Thymus (tissue), 11 donors: Measurements from ENCODE around the gene MAP3K14. TPM values are rescaled to one million over a fixed set of nuclear protein-coding genes. Genes with fewer than 3 reads are reported as not detected.

Source experiments
- DNase-seq, 9 donors: peaks; one replicate each; pipeline ENCODE4 v3.0.0-alpha.2; 2013; ENCODE audit warnings: low spot score in 9 of 9, low read depth in 6 of 9, missing footprints in 1 of 9
- H3K27ac ChIP-seq, 2 donors: one replicate each; pipeline ENCODE4 v1.5.1; 2013; ENCODE audit warnings: control low read depth in 1 of 2, low read depth in 1 of 2, low read length in 1 of 2, mild to moderate bottlenecking in 1 of 2, moderate library complexity in 1 of 2
- H3K27me3 ChIP-seq, 2 donors: one replicate each; pipeline ENCODE4 v1.5.1; 2013; ENCODE audit warnings: low read length in 1 of 2; ENCODE audit not compliant: control insufficient read depth in 2 of 2, insufficient read depth in 1 of 2
- H3K36me3 ChIP-seq, 2 donors: one replicate each; pipeline ENCODE4 v1.5.1; 2013; ENCODE audit warnings: low read length in 1 of 2, mild to moderate bottlenecking in 1 of 2, moderate library complexity in 1 of 2; ENCODE audit not compliant: control insufficient read depth in 2 of 2, insufficient read depth in 2 of 2
- H3K4me1 ChIP-seq, 2 donors: one replicate each; pipeline ENCODE4 v1.5.1; 2013; ENCODE audit warnings: low read length in 2 of 2; ENCODE audit not compliant: control insufficient read depth in 2 of 2, insufficient read depth in 2 of 2
- H3K4me3 ChIP-seq, 2 donors: one replicate each; pipeline ENCODE4 v1.5.1; 2013; ENCODE audit warnings: low read length in 2 of 2, control low read depth in 1 of 2, mild to moderate bottlenecking in 1 of 2
- H3K9me3 ChIP-seq, 2 donors: one replicate each; pipeline ENCODE4 v1.5.1; 2013; ENCODE audit warnings: low read length in 1 of 2, mild to moderate bottlenecking in 1 of 2; ENCODE audit not compliant: control insufficient read depth in 2 of 2, insufficient read depth in 1 of 2
- WGBS: extraction: QIAGEN DNeasy Blood & Tissue Kit; methylation state at CpG from one replicate; pipeline ENCODE4 v1.1.7; 2013; 5-methylcytosine and 5-hydroxymethylcytosine counted together
- polyA plus RNA-seq: library from polyadenylated mRNA; stranded (reverse); fragments of 200-250 nt; gene quantifications from one replicate; pipeline ENCODE4 v1.2.3, GENCODE V29; 2013
- total RNA-seq: library from RNA; stranded (reverse); fragments of 120-200 nt; gene quantifications from one replicate; pipeline ENCODE4 v1.2.4, GENCODE V29; 2013
- donor health status: healthy.

Gene MAP3K14
- total and polyA plus RNA-seq, 2 donors = 9.7 to 21.8 TPM

DNA sequence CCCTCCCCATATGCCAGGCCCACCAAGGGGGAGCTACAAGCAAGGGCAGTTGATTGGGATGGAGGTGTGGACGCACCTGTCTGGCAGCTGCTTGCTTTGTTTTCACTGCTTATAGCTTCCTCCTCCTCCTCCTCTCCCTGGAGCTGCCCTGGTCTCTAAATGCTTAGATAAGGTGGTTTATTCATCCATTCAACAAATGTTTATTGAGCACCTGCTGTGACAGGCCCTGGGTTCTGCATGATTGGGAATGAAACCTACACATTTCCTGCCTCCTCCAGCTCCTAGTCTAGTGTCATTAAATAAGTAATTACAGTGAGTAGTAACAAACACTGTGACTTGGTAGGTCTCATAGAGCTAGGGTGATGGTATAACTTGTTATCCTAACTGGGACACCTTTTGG, 17.4 kb upstream of the MAP3K14 start:
- no peak overlapping the region for H3K27ac ChIP-seq
- H3K4me1 ChIP-seq = peaks cover 0 to 15% of the 10 kb centered on the region in 2 donors
- DNase-seq = no peak
- H3K27me3 ChIP-seq = no peaks in the 10 kb centered on the region
- no peaks in the 10 kb centered on the region for H3K36me3 ChIP-seq
- H3K4me3 ChIP-seq = no peak overlapping the region
- WGBS = 95% methylated on average over 1 of the region's 1 CpG
- peaks cover 0 to 3% of the 10 kb centered on the region in 2 donors for H3K9me3 ChIP-seq

DNA sequence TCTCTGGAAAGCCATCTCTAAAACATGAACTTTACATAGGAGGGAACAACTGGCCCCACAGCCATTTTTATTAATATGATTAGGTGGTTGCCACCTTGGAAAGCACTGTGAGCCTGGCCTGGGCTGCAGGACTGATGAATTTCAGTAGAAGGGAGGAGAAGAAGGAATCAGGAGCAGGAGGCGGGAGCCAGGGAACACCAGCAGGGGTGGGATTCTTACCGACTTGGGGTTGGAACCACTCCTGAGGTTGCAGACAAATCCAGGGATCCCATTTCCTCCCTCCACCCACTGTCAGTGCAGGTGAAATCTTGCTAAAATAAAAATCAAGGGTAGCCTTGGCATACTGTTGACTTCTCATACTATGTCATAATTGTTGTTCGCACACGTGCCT, 16.9 kb upstream of the MAP3K14 start:
- H3K27ac ChIP-seq = no peak overlapping the region
- no peak for DNase-seq
- H3K9me3 ChIP-seq = peaks cover 0 to 3% of the 10 kb centered on the region in 2 donors
- peaks cover 0 to 15% of the 10 kb centered on the region in 2 donors for H3K4me1 ChIP-seq
- no peaks in the 10 kb centered on the region for H3K27me3 ChIP-seq
- no peaks in the 10 kb centered on the region for H3K36me3 ChIP-seq
- H3K4me3 ChIP-seq = no peak overlapping the region
- 98% methylated on average over 4 of the region's 4 CpGs for WGBS

DNA sequence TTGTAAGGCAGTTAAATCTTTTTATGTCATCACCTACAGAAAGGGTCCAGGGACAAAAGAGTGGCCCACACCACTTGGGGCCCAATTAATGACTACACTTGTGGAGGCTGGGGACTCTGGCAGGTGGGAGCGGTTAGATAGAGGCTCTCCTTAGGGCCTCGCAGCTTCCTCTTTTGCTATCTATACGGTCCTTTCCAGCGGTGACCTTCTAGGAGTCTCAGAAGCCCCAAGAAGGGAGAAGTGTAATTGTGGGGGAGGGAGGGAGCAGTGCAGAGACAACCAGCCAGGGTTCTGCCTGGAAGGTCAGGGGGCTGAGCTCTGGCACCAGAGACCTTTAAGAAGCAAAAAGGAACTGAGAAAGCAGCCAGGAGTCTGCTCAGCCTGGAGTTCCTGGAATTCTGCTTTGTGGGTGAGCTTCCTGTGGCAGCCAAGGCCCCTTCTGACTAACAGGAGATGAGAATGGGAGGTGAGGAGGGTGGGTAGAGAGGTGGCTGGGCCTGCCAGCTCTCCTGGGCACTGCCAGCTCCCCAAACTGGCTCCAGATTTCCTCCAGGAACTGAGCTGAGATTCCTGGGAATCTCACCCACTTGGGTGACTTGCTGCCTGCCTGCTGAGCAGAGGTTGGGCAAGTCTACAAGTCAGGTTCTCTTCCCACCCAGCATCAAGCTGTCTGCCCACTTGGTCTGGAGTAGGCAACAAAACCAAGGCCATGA, 16.3 kb upstream of the MAP3K14 start:
- peaks cover 0 to 15% of the 10 kb centered on the region in 2 donors for H3K4me1 ChIP-seq
- H3K27me3 ChIP-seq = no peaks in the 10 kb centered on the region
- H3K27ac ChIP-seq = no peak overlapping the region
- DNase-seq = peak in 1 of 9 donors; percentile 34
- no peaks in the 10 kb centered on the region for H3K36me3 ChIP-seq
- H3K4me3 ChIP-seq = no peak overlapping the region
- 15% methylated on average over 4 of the region's 4 CpGs for WGBS
- H3K9me3 ChIP-seq = no peaks in the 10 kb centered on the region

DNA sequence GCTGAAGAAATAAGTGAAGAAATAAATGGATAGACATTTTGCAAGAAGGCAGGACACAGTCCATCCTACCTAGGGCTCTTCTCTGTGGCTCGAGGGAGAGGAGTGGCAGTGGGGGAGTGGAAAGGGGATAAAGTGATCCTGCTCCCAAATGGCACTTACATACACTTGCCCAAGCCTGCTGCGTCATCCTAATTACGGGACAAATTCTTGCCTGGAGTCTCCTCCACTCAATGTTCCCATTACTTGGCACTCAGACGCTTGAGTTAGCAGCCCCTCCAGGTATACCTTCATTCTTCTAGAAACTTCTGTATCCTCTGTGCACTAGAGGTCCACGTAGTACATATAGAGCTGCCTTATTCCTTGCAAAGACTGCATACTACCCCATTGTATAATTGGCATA, 15.7 kb upstream of the MAP3K14 start:
- Histone ChIP-seq H3K27me3 (no peaks in the 10 kb centered on the region), H3K9me3 (no peaks in the 10 kb centered on the region), H3K36me3 (no peaks in the 10 kb centered on the region), H3K4me3 (no peak overlapping the region), H3K4me1 (peaks cover 0 to 15% of the 10 kb centered on the region in 2 donors), H3K27ac (no peak overlapping the region)
- WGBS = 97% methylated on average over 5 of the region's 5 CpGs
- no peak for DNase-seq

DNA sequence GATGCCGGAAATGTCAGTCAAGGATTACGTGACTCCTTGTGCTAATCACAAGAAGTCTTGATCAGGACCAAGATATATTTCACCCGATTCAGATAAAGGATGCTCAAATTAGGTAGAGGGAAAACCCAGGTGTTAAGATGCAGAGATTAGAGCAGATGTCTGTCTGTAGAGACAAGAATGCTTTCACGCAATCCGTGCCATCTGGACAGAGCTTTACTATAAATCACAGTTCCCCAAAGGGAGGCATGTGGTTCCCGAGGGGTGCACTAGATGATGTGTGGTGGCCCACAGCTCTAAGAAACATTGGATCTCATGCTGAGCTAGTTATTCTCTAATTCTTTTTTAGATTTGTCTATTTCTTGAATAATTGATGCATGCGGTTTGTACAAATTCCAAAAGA, 9.8 kb upstream of the MAP3K14 start:
- no peak overlapping the region for H3K4me3 ChIP-seq
- 78% methylated on average over 7 of the region's 7 CpGs for WGBS
- no peak overlapping the region for H3K27ac ChIP-seq
- no peaks in the 10 kb centered on the region for H3K36me3 ChIP-seq
- no peak for DNase-seq
- no peaks in the 10 kb centered on the region for H3K27me3 ChIP-seq
- peaks cover 0 to 1% of the 10 kb centered on the region in 2 donors for H3K9me3 ChIP-seq
- peaks cover 3 to 5% of the 10 kb centered on the region in 2 donors for H3K4me1 ChIP-seq

DNA sequence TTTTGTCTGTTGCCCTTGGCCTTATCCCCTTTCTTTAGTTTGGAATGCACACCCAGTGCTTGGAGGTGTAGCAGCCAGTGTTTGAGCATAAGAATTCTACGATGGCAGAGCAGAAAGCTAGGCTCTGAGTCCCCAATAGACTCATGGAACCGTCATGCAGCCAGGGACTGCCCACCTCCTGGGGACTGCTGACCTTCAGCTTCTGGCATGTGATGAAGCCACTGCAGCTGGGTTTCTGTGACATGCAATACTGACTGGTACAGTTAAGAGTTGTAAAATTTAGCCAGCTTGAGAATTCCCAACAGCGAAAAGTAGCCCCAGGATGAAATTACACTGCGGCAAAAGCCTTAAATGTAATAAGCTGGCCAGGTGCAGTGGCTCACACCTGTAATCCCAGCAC, 9.0 kb upstream of the MAP3K14 start:
- peaks cover 0 to 1% of the 10 kb centered on the region in 2 donors for H3K9me3 ChIP-seq
- H3K4me1 ChIP-seq = peaks cover 10 to 14% of the 10 kb centered on the region in 2 donors
- 96% methylated on average over 4 of the region's 4 CpGs for WGBS
- no peaks in the 10 kb centered on the region for H3K27me3 ChIP-seq
- no peaks in the 10 kb centered on the region for H3K36me3 ChIP-seq
- H3K4me3 ChIP-seq = no peak overlapping the region
- no peak overlapping the region for H3K27ac ChIP-seq
- DNase-seq = no peak

DNA sequence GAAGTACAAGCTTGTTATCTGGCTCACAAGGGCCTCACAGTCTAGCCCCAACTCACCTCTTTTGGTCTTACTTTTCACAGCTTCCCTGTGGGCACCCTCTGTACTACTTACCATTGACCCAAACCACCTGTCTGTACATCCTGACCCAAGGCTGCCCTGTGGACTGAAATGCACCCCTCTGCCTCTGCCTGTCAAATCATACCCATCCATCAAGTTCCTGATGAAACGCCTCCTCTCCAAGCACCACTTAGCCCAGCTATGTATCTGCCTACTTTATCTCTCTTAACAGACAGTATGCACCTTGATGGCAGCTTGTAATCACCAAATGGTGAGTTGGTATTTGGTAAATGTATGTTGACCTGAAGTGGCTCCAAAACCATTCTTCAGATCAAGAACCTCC, 7.5 kb upstream of the MAP3K14 start:
- Histone ChIP-seq H3K4me3 (no peak overlapping the region), H3K9me3 (peaks cover 0 to 1% of the 10 kb centered on the region in 2 donors), H3K27ac (no peak overlapping the region), H3K4me1 (peaks cover 17 to 23% of the 10 kb centered on the region in 2 donors), H3K36me3 (no peaks in the 10 kb centered on the region), H3K27me3 (no peaks in the 10 kb centered on the region)
- WGBS = 100% methylated on average over 1 of the region's 1 CpG
- no peak for DNase-seq

DNA sequence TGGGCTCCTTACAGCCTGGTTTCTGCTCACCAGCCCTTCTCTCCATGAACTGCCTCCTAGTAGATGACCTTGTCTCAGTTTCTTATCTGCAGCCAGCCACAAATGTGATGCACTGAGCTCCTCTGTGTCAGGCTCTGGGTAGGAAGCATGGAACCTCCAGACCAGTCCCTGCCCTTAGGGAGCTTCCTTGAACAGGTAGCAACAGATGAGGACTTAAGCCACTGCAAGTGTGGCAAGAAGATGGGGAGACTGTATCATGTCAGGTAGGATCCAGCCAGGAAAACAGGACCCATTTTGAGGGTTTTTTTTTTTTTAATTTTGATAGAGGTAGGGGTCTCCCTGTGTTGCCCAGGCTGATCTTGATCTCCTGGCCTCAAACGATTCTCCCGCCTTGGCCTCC, 5.3 kb upstream of the MAP3K14 start:
- Histone ChIP-seq H3K9me3 (peaks cover 0 to 1% of the 10 kb centered on the region in 2 donors), H3K4me1 (peaks cover 27 to 43% of the 10 kb centered on the region in 2 donors), H3K36me3 (no peaks in the 10 kb centered on the region), H3K27ac (no peak overlapping the region), H3K27me3 (no peaks in the 10 kb centered on the region), H3K4me3 (no peak overlapping the region)
- 100% methylated on average over 2 of the region's 2 CpGs for WGBS
- no peak for DNase-seq

DNA sequence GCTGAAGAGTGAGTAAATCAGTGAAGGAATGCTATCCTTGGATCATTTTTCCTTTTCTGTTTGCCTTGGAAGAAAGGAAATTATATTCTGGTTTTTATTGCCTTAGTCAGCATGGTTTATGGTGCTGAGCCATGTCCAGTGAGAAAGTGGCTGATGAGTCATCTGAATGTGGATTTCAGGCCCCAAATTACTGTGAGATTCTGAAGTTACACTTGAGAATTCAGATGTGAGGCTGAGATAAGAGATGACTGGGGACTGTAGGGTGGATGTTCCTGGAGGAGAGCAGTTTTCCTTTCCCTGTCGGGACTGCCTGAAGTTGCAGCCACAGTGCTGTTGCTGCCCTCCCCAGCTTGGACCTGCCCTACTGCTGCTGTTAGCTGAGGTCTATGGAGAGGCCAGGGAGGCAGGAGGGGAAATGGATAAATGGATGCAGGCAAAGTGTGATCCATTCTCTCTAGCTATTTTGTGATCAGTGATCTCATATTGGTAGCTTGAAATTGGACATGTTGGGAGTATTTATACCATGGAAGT, 4.2 kb upstream of the MAP3K14 start:
- H3K27ac ChIP-seq = no peak overlapping the region
- H3K4me3 ChIP-seq = no peak overlapping the region
- H3K9me3 ChIP-seq = peaks cover 0 to 1% of the 10 kb centered on the region in 2 donors
- no peaks in the 10 kb centered on the region for H3K36me3 ChIP-seq
- H3K27me3 ChIP-seq = no peaks in the 10 kb centered on the region
- H3K4me1 ChIP-seq = peaks cover 27 to 47% of the 10 kb centered on the region in 2 donors
- WGBS = 29% methylated on average over 1 of the region's 1 CpG
- DNase-seq = no peak
